K562 (cell line): Measurements from ENCODE around the gene CHCHD1. TPM values are rescaled to one million over a fixed set of nuclear protein-coding genes. Genes with fewer than 3 reads are reported as not detected.

Experiments
- ATAC-seq: fragments of 200-7000 bp; cut with Tn5 transposase; 3 replicates; pipeline ENCODE4 v1.9.1; 2020; ENCODE audit warnings: moderate library complexity
- BruUV-seq: library from RNA; stranded (reverse); fragments of 400-500 nt; replicated peaks from 2 replicates; lab custom pipeline; 2021; lab: Mats Ljungman, UMichigan
- CTCF ChIA-PET: fragments of 300-600 bp; formaldehyde crosslinking; extraction: SDS; loops from one replicate; lab custom pipeline; 2021; ENCODE audit warnings: low intra/inter-chr PET ratio; lab: Yijun Ruan, JAX
- POLR2A ChIA-PET: fragments of 300-600, 350-650 bp; sonication (Branson Sonifier 250); formaldehyde crosslinking; extraction: SDS; loops from one replicate; lab custom pipeline; 2021; ENCODE audit warnings: antibody characterized with exemption, inconsistent platforms; lab: Yijun Ruan, JAX
- DNase-seq, 4 experiments: peaks; one replicate each; pipeline versions ENCODE4 v3.0.0 to v3.0.0-alpha.2; 2011 to 2018; ENCODE audit warnings: low spot score in 3 of 4, mixed read lengths in 3 of 4; ENCODE audit errors: extremely low read depth in 1 of 4
- FAIRE-seq: peaks from 2 replicates; lab custom pipeline; 2011; peaks lifted over from hg19 to GRCh38; lab: Jason Lieb, UNC
- H2AFZ ChIP-seq: 2 replicates; pipeline ENCODE4 v1.6.0; 2011; ENCODE audit warnings: low read depth, low read length, control low read depth, inconsistent platforms
- H3K27ac ChIP-seq: fragments of 200-600 bp; 3 replicates; pipeline ENCODE4 v1.8.0; 2011; ENCODE audit warnings: low read depth, mild to moderate bottlenecking, control low read depth, inconsistent platforms, low read length, moderate library complexity, mixed read lengths; ENCODE audit errors: extremely low read depth
- H3K27me3 ChIP-seq, 2 experiments: fragments of 300-600 bp in 1 of 2; 2 replicates in 1 of 2; 3 replicates in 1 of 2; pipeline versions ENCODE4 v1.6.0 to v1.8.0; 2011; ENCODE audit warnings: inconsistent platforms in 2 of 2, low read length in 2 of 2, mild to moderate bottlenecking in 1 of 2, mixed read lengths in 1 of 2, moderate library complexity in 1 of 2; ENCODE audit not compliant: control insufficient read depth in 2 of 2, insufficient read depth in 2 of 2
- H3K36me3 ChIP-seq: fragments of 300-600 bp; 3 replicates; pipeline ENCODE4 v1.8.0; 2011; ENCODE audit warnings: mild to moderate bottlenecking, low read length, inconsistent platforms; ENCODE audit not compliant: control insufficient read depth, insufficient read depth
- H3K4me1 ChIP-seq, 2 experiments: fragments of 200-600 bp in 1 of 2; replicated peaks in 1 of 2; 2 replicates in 1 of 2; 3 replicates in 1 of 2; pipeline versions ENCODE4 v1.5.1 to v1.8.0; 2011; ENCODE audit warnings: inconsistent platforms in 2 of 2, low read length in 2 of 2, mild to moderate bottlenecking in 1 of 2, mixed read lengths in 1 of 2, moderate library complexity in 1 of 2; ENCODE audit not compliant: control insufficient read depth in 2 of 2, insufficient read depth in 2 of 2
- H3K4me2 ChIP-seq: 2 replicates; pipeline ENCODE4 v1.6.1; 2011; ENCODE audit warnings: low read length, control low read depth, inconsistent platforms, mixed read lengths; ENCODE audit not compliant: insufficient read depth
- H3K4me3 ChIP-seq: fragments of 200-600 bp; sonication (generic), shearing (Covaris generic); 2 replicates; pipeline ENCODE4 v1.5.1; 2016; ENCODE audit warnings: control low read depth, inconsistent platforms
- H3K79me2 ChIP-seq: fragments of 200-600 bp; 3 replicates; pipeline ENCODE4 v1.8.0; 2011; ENCODE audit warnings: low read length, inconsistent platforms; ENCODE audit not compliant: control insufficient read depth, insufficient read depth
- H3K9ac ChIP-seq, 2 experiments: 2 replicates each; pipeline versions ENCODE4 v1.6.0 to v1.6.1; 2011; ENCODE audit warnings: low read depth in 2 of 2, low read length in 2 of 2, control low read depth in 1 of 2, inconsistent platforms in 1 of 2, mild to moderate bottlenecking in 1 of 2, mixed read lengths in 1 of 2; ENCODE audit not compliant: insufficient read depth in 1 of 2
- H3K9me1 ChIP-seq: one replicate; pipeline ENCODE4 v1.6.0; 2011; ENCODE audit warnings: inconsistent platforms, mild to moderate bottlenecking, low read length, moderate library complexity; ENCODE audit not compliant: control insufficient read depth, insufficient read depth
- H3K9me3 ChIP-seq: replicated peaks from 2 replicates; pipeline ENCODE4 v1.5.1; 2011; ENCODE audit warnings: low read depth, low read length, inconsistent platforms; ENCODE audit not compliant: control insufficient read depth, insufficient read depth
- H4K20me1 ChIP-seq: replicated peaks from 2 replicates; pipeline ENCODE4 v1.6.1; 2011; ENCODE audit warnings: low read length, inconsistent platforms, mixed read lengths; ENCODE audit not compliant: control insufficient read depth, insufficient read depth
- CHD2 ChIP-seq: IDR thresholded peaks from 2 replicates; pipeline ENCODE4 v1.6.1; 2011; ENCODE audit warnings: low read depth, low read length
- E4F1 ChIP-seq: fragments of 250-450 bp; sonication (Bioruptor Pico); IDR thresholded peaks from 2 replicates; pipeline ENCODE4 v1.5.0; 2021; ENCODE audit warnings: mild to moderate bottlenecking, borderline replicate concordance
- FOXK2 ChIP-seq, 2 experiments: fragments of 450-650 bp; IDR thresholded peaks in 1 of 2; conservative IDR thresholded peaks in 1 of 2; 2 replicates each; pipeline ENCODE4 v1.6.1; 2016; ENCODE audit warnings: low read depth in 2 of 2, mild to moderate bottlenecking in 1 of 2
- MAFK ChIP-seq: IDR thresholded peaks from 2 replicates; pipeline ENCODE4 v1.6.1; 2011; ENCODE audit warnings: low read length, improper control_type of control experiment
- NUFIP1 ChIP-seq: fragments of 450-650 bp; IDR thresholded peaks from 2 replicates; pipeline ENCODE4 v1.6.1; 2018; ENCODE audit not compliant: partially characterized antibody
- PRDM10 ChIP-seq: fragments of 450-650 bp; IDR thresholded peaks from 2 replicates; pipeline ENCODE4 v1.6.1; 2018; ENCODE audit not compliant: partially characterized antibody
- RNF219 ChIP-seq: fragments of 250-450 bp; sonication (Bioruptor Pico); IDR thresholded peaks from 2 replicates; pipeline ENCODE4 v1.5.0; 2022; ENCODE audit warnings: mild to moderate bottlenecking
- SMAD2 ChIP-seq: fragments of 150-350 bp; IDR thresholded peaks from 2 replicates; pipeline ENCODE4 v1.6.1; 2014; ENCODE audit warnings: low read depth, mild to moderate bottlenecking, low read length
- STAT5A ChIP-seq: IDR thresholded peaks from 2 replicates; pipeline ENCODE4 v1.6.1; 2012; ENCODE audit warnings: low read length, inconsistent platforms, borderline replicate concordance
- WGBS: fragments of 100-300 bp; shearing (Covaris generic); methylation state at CpG from one replicate; pipeline ENCODE4 v1.1.6; 2016; ENCODE audit warnings: low coverage, mixed read lengths; ENCODE audit not compliant: insufficient coverage; ENCODE audit errors: missing lambda C conversion rate; 5-methylcytosine and 5-hydroxymethylcytosine counted together
- in situ Hi-C: fragments of 300-500 bp; cut with MboI; formaldehyde crosslinking; loops from 4 replicates; pipeline ENCODE4 v1.15.0; 2018; ENCODE audit warnings: inconsistent platforms, mixed read lengths
- intact Hi-C: fragments of 100-400 bp; cut with micrococcal nuclease; formaldehyde crosslinking; loops from 2 replicates; pipeline ENCODE4 v1.14.2; 2022
- polyA plus RNA-seq, 8 experiments: library from polyadenylated mRNA; depleted of rRNA in 4 of 8; stranded (reverse) in 5 of 8; unstranded in 3 of 8; fragments of >200 nt; fragmentation: Nextera tagmentation in 2 of 8; fragmentation: Illumina TruSeq in 1 of 8; extraction: Ambion mirVana in 2 of 8; extraction: Trizol in 1 of 8; gene quantifications; 2 replicates each; pipeline versions ENCODE4 v1.2.1 to v1.2.3, GENCODE V29; 2011 to 2014; ENCODE audit warnings: inconsistent platforms in 1 of 8, missing spikeins in 1 of 8
- total RNA-seq, 7 experiments: library from RNA; depleted of rRNA in 6 of 7; stranded (reverse); fragments of >200 nt in 6 of 7; fragmentation: Illumina TruSeq in 2 of 7; extraction: Trizol in 2 of 7; gene quantifications; 2 replicates each; pipeline versions ENCODE4 v1.2.1 to v1.2.3, GENCODE V29; 2011 to 2021; ENCODE audit warnings: low replicate concordance in 1 of 7

Gene CHCHD1
- total and polyA plus RNA-seq, 9 of the 15 experiments (the other 6 are each of a cell fraction or from before 2014, with no cell fraction given) = 52.9 to 126 (median 83.4) TPM

GRCh38 chr10:73756183-73756582 lies 25.7 kb upstream of the CHCHD1 start:
- Histone ChIP-seq H3K4me1 (peaks cover 5 to 8% of the 10 kb centered on the region in 2 experiments; a peak in 4 of 5 replicates), H3K4me2 (peak overlapping the region; percentile 9; the same call in 1 of the 2 replicates), H3K4me3 (no peak overlapping the region), H3K9ac (peak overlapping the region in 1 of 2 experiments; percentile 5; a peak in 1 of 4 replicates), H3K27me3 (no peaks in the 10 kb centered on the region), H3K9me1 (no peaks in the 10 kb centered on the region), H3K79me2 (peaks cover 13% of the 10 kb centered on the region), H3K9me3 (no peaks in the 10 kb centered on the region), H4K20me1 (no peaks in the 10 kb centered on the region), H2AFZ (no peak overlapping the region), H3K27ac (peak overlapping the region; percentile 31; the same call in 1 of the 3 replicates), H3K36me3 (peaks cover 75% of the 10 kb centered on the region)
- FAIRE-seq (peak; percentile 84), ATAC-seq (peak; percentile 92), DNase-seq (peak in 3 of 4 experiments; percentile 37 to 78 (median 78))
- POLR2A ChIA-PET = interaction anchor here (0.6 to 9.9 kb wide), 6 partner anchors 9 to 1558 kb away, joined by 3 to 137 read pairs (median 4); partner anchors contain the start of gene SEC24C
- 0% methylated on average over 1 of the region's 1 CpG for WGBS
- BruUV-seq = no TSS peak
- intact Hi-C loops = no loop called here
- in situ Hi-C loops = no loop called here
- CTCF ChIA-PET = no interaction called here
- no peak for TF ChIP-seq SMAD2
- TF ChIP-seq PRDM10 = no peak
- no peak for TF ChIP-seq NUFIP1
- no peak for TF ChIP-seq E4F1 (CRISPR knock-in tag)
- peak in 1 of 2 experiments; percentile 53; a peak in 1 of 4 replicates for TF ChIP-seq FOXK2 (conservative IDR thresholded peaks at IDR 0.05 in 1 of 2, IDR thresholded peaks at IDR 0.05 in 1 of 2; ENCODE audit: low read depth in 2 of 2)
- peak; percentile 58; the same call in 1 of the 2 replicates for TF ChIP-seq MAFK
- TF ChIP-seq RNF219 (CRISPR knock-in tag) = no peak
- no peak for TF ChIP-seq STAT5A
- no peak for TF ChIP-seq CHD2
